8988T (cell line): Measurements from ENCODE around the gene TPD52L2.

Experiments used
- DNase-seq: peaks from one replicate; pipeline ENCODE4 v3.0.0; 2011

TPD52L2 gene

DNA sequence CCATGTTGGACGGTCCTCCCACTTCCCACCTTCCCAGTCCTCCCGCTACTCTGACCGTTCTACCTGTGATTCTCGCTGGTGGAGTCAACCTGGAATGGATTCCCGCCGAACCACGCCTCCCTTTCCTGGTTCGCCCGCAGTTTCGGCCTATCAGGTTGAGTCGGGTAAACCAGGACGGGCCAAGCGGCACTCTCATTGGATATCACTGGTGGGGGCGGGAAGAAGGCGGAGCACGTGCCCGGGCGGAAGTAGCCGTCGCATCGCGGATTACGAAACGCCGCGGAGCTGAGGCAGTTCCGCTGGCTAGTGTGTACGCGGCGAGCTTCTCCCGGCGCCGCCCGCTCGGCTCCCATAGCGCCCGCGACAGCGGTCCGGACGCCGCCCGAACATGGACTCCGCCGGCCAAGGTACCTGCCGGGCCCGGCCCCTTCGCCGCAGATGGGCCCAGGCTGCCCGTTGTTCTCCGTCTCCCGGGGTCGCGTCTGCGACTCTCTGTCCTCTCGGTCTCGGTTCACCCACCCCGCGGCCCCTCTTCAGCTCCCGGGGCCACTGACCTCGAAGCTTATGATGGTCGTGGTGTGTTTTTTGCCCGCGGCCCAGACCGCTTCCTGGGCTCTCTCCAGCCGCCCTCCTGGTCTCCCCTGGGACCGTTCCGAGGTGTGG, at the start of gene TPD52L2:
TPD52L2 (plus strand) TSS at position 293 of the 663 bp plus-strand sequence; CDS start at position 389, 96 bp downstream.
- peak; percentile 100 for DNase-seq

GRCh38 chr20:63815615-63816253, 49.3 kb upstream of the TPD52L2 start:
- DNase-seq, result no peak

GRCh38 chr20:63819224-63819921, 45.7 kb upstream of the TPD52L2 start:
- DNase-seq, result no peak

DNA sequence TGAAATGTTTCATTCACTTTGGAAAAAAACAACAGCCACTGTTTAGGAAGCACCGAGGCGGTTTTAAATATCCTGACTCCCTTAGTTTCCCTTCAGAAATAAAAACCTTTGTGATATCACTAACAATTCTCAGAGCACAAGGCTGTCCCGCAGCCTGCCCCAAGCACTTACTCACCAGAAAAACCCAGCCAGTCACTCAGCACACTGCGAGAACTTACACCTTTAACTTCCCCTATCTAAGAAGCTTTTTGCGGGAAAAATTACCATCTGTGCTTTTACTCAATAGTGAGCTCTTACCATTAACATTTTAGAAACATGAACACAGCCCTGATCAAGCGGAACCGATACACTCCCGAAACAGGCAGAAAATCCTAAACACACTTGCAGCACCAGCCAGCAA, 43.3 kb upstream of the TPD52L2 start:
- DNase-seq, result no peak

- DNase-seq, result no peak
Measured at GRCh38 chr20:63822276-63822696, 42.8 kb upstream of the TPD52L2 start.

- DNase-seq, result no peak
Measured at GRCh38 chr20:63823691-63824311, 41.3 kb upstream of the TPD52L2 start.

DNA sequence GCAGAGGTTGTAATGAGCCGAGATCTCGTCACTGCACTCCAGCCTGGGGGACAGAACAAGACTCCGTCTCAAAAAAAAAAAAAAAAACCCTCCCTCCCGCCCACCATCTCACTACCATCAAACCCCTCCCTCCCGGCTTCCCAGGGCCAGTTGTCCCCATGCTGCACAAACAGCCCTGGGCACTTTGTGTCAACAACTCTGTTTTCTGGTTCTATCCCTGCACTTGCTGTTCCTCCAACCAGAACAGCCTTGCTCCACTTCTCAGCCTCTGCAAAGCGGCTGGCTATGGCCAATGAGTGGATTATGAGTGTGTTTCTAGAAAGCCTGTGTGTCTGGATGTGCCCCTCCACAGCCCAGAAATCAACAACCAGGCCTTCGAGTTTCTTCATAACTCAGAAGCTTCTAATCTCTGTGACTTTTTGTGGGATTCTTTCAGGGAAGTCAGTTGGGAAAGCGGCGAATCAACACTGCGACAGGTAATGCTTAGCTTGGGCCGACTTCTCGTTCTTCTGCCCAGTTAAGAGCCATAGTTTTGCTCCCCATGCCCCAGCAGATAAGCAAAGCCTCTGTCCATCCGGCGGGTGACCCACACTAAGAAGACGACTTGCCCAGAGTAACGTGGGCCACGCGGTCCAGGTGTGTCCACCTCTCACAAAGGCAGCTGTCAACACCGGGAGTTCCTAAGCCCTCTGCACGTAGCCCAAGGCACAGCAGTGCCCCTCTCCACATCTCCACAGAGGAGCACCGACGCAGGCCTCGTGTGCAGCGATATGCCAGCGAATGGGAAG, 39.5 kb upstream of the TPD52L2 start:
- DNase-seq, result no peak

DNA sequence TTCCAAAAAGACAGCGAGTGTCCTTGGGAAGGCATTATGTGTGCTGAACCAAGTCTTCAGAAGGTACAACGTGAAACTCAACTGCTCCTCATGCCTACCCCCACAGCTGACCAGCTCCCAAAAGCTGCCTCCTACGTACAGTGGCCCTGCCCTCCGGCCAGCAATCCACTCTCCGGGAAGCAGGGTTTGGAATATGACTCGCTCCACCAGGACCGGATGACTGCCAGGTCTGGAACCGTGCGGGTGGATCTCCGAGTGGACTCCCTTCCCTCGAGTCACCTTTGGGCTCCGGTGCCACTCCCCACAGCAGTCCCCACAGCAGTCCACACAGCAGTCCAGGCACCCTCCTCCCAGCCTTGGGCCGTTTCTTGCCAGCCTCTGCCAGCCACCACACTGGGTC, 38.3 kb upstream of the TPD52L2 start:
- DNase-seq, result no peak

DNA sequence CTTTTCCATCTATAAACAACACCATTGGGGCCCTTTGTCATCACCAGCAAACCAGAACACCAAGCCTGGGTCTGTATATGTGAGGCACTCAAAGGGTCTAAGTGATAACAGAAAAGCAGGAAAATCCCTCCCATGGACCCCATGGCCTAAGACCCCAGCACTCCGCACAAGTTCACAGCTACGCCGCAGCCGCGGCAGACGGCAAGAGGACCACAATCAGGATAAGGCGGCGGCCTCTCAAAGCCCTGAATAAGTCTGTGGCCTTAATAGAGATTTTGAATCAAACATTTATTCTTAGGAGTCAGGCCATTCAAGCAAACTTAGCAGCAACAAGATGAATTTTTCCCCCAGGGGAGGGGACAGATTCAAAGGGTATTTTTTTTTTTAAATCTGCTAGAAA, 36.9 kb upstream of the TPD52L2 start:
- no peak for DNase-seq

DNA sequence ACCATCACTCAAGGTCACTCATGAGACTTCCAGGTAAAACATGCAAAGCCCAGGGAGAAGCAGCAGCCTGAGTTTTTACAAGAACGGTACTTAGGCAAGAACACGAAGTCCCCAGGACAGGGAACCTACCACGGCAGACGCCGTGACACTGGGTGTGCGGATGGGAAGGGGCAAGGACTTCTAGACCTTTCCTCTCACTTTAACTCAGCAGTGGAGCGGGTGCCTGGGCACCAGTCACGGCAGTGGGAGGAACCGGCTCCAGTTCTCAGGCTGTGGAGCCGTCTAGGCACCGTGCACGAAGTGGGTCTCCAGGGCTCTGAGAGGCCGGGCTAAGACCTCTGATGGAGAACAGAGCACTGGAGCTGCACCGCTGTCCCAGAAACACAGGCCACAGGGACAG, 36.5 kb upstream of the TPD52L2 start:
- DNase-seq, result no peak

DNA sequence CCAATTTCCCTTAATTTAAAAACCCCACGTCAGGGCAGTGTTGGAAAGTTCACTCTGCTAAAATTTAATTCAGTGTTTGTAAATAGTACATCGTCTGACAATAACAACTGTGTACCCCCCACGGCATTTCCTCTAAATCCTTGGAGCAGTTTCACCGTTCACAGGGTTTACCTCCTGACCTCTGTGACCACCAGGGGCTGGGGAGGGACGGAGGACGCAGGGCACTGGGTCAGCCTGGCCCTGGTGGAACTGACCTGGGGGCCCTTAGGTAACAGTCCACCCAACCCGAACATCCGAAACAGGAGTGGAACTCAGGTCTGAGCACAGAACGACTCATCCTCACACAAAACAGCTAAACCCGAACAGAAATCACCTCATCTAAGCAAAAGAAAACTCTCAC, 36.1 kb upstream of the TPD52L2 start:
- no peak for DNase-seq

DNA sequence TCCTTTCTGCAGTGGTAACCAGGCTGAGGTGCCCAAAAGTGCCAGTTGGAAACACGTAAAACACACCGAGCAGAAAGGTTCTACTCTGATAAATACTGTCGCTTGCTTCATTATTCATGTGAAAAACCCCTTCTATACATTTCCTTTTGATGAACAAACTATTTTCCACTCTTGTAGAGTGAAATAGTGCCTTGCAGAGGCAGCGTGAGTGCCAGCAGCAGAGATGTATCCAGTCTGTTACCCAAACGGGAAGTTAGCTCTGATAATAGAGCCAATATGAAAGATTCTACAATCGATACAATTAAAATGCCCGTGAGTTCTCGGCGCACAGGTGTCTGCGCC, 35.5 kb upstream of the TPD52L2 start:
- DNase-seq, result no peak

DNA sequence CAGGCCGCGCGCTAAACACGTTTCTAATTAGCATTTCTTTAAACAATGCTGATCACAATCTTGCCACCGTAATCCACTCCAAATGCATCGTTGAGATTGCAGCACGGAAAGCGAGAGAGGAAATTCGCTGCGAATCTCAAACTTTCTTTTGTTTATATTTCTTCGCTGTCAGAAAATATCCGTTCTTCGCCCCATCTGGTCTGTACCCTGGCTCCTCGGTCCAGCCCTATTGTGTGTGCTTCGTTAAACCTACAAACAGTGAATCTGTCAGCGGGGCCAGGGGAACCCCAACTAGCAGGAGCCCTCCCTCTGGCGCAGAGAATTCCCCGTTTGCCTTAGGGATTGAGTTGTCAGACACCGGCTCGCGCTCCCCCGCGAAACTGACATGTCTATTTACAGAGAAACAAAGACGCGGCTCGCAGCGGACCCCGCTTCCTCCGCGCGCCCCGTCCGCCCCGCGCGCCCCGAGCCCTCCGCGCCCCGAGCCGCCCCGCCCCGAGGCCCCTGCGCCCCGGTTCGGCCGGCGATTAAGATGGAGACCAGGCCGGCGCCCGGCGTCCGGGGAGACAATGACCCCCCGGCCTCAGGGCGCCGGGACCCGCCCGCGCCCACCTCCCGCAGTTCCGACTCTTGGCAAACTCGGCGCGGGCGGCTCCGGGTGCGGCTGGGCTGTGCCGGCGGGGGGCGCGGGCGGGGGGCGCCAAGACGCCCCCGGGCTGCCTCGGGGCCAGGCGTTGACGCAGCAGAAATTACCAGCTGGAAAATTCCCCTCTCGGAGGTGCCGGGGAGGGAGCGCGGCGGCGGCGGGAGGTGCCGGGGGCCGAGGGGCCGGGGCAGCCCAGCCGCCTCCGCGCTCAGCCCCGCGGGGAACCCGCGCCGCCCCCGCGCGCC, 34.9 kb upstream of the TPD52L2 start:
- peak; percentile 96 for DNase-seq

- DNase-seq, result peak; percentile 100
Measured at GRCh38 chr20:63830841-63831588, 34.1 kb upstream of the TPD52L2 start, which contains the start of gene ZBTB46. ZBTB46 (minus strand) TSS chr20:63831264; CDS start chr20:63790757, 40,507 bp downstream.

GRCh38 chr20:63831646-63831992, 33.5 kb upstream of the TPD52L2 start:
- DNase-seq, result no peak

DNA sequence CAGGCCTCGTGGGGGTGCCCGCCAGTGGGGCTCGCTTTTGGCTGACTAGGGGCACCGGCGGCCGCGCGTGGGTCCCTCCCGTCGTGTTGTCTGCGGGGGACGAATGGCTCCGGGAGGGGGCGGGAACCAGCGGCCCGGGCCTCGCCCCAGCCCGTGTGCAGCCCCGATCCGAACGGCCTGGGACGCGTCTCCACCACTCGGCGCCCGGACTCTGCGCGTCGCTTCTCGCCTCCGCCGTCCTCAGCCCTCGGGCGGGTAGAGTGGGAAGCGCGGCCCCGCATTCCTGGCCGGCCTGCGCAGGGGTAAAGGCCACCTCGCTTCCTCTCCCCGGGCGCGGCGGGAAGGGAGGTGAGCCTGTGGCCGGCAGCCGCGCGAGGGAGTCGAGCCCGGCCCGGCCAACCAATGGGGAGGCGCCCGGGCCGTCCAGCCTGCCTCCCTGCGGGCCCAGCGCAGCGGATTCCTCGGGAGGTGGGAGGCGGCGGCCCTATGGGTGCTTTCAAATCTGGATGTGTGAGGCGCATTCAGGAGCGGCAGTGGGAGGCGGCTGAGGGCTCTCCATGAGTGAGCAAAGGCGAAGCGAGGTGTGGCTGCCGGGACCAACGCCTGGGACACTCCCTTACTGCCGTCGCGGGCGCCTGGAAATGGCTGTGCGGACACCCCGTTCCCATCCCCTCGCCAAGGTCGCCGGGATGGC, 32.9 kb upstream of the TPD52L2 start:
- no peak for DNase-seq

- DNase-seq, result no peak
Measured at GRCh38 chr20:63833776-63834490, 31.1 kb upstream of the TPD52L2 start.

DNA sequence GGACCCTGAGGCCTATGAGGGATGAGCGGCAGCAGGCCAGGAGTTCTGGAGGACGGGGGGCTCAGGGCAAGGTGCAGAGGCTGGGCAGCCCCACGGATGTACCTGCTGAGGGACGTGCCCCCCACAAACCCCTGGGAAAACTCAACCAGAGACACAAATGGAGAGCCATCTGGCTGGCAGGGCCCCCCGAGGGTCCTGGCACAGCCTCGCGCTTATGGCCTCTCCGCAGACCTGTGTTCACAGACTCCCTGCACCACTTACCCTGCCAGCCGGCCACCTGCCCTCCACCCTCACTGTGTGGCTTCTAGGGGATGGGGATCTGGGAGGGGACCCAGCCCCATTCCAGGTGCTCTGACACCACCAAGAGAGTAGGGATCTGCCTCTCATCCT, 30.6 kb upstream of the TPD52L2 start:
- no peak for DNase-seq

GRCh38 chr20:63835021-63835858, 29.8 kb upstream of the TPD52L2 start:
- peak; percentile 99 for DNase-seq
